ENCODE measurements around the gene FOXE3.

DNA sequence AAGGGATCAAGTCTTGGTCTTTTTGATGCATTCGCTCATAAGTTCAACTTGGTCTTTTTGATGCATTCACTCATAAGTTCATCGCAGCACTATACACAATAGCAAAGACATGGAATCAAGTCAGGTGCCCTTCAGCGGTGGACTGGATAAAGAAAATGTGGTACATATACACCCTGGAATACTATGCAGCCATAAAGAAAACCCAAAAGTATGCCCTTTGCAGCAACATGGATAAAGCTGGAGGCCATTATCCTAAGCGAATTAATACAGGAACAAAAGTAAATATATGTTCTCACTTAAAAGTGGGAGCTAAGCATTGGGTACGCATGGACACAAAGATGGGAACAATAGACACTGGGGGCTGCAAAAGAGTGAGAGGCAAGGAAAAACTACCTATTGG, 29.8 kb upstream of the FOXE3 start:
- TF ChIP-seq, protein P1, sequence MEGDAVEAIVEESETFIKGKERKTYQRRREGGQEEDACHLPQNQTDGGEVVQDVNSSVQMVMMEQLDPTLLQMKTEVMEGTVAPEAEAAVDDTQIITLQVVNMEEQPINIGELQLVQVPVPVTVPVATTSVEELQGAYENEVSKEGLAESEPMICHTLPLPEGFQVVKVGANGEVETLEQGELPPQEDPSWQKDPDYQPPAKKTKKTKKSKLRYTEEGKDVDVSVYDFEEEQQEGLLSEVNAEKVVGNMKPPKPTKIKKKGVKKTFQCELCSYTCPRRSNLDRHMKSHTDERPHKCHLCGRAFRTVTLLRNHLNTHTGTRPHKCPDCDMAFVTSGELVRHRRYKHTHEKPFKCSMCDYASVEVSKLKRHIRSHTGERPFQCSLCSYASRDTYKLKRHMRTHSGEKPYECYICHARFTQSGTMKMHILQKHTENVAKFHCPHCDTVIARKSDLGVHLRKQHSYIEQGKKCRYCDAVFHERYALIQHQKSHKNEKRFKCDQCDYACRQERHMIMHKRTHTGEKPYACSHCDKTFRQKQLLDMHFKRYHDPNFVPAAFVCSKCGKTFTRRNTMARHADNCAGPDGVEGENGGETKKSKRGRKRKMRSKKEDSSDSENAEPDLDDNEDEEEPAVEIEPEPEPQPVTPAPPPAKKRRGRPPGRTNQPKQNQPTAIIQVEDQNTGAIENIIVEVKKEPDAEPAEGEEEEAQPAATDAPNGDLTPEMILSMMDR (IDR thresholded peaks at IDR 0.05 in 2 of 3, conservative IDR thresholded peaks at IDR 0.05 in 1 of 3; ENCODE audit: insufficient read depth in 2 of 3, low read depth in 1 of 3, low read length in 3 of 3) = no peak
- no peak for TF ChIP-seq ZFP91 (CRISPR knock-in tag; IDR thresholded peaks at IDR 0.05)
- TF ChIP-seq, protein P2, sequence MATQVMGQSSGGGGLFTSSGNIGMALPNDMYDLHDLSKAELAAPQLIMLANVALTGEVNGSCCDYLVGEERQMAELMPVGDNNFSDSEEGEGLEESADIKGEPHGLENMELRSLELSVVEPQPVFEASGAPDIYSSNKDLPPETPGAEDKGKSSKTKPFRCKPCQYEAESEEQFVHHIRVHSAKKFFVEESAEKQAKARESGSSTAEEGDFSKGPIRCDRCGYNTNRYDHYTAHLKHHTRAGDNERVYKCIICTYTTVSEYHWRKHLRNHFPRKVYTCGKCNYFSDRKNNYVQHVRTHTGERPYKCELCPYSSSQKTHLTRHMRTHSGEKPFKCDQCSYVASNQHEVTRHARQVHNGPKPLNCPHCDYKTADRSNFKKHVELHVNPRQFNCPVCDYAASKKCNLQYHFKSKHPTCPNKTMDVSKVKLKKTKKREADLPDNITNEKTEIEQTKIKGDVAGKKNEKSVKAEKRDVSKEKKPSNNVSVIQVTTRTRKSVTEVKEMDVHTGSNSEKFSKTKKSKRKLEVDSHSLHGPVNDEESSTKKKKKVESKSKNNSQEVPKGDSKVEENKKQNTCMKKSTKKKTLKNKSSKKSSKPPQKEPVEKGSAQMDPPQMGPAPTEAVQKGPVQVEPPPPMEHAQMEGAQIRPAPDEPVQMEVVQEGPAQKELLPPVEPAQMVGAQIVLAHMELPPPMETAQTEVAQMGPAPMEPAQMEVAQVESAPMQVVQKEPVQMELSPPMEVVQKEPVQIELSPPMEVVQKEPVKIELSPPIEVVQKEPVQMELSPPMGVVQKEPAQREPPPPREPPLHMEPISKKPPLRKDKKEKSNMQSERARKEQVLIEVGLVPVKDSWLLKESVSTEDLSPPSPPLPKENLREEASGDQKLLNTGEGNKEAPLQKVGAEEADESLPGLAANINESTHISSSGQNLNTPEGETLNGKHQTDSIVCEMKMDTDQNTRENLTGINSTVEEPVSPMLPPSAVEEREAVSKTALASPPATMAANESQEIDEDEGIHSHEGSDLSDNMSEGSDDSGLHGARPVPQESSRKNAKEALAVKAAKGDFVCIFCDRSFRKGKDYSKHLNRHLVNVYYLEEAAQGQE (IDR thresholded peaks at IDR 0.05; ENCODE audit: borderline replicate concordance) = no peak
- TF ChIP-seq, protein P2 (CRISPR knock-in tag; IDR thresholded peaks at IDR 0.05; ENCODE audit: low read depth) = no peak
- no peak for TF ChIP-seq DDX20 (tag; IDR thresholded peaks at IDR 0.05; ENCODE audit: low read depth)
- no peak for TF ChIP-seq FUS (optimal IDR thresholded peaks at IDR 0.05; ENCODE audit: low read depth, low read length)
- TF ChIP-seq TCF15 (CRISPR knock-in tag; IDR thresholded peaks at IDR 0.05) = no peak
- no peak for TF ChIP-seq ZBTB8A (IDR thresholded peaks at IDR 0.05; ENCODE audit: partially characterized antibody)
- TF ChIP-seq NR1H2 (CRISPR knock-in tag; IDR thresholded peaks at IDR 0.05) = no peak
- no peak for TF ChIP-seq POLR2A (conservative IDR thresholded peaks at IDR 0.05)
- no peak for TF ChIP-seq FOXP4 (CRISPR knock-in tag; IDR thresholded peaks at IDR 0.05; ENCODE audit: borderline replicate concordance)
- TF ChIP-seq, protein P3, sequence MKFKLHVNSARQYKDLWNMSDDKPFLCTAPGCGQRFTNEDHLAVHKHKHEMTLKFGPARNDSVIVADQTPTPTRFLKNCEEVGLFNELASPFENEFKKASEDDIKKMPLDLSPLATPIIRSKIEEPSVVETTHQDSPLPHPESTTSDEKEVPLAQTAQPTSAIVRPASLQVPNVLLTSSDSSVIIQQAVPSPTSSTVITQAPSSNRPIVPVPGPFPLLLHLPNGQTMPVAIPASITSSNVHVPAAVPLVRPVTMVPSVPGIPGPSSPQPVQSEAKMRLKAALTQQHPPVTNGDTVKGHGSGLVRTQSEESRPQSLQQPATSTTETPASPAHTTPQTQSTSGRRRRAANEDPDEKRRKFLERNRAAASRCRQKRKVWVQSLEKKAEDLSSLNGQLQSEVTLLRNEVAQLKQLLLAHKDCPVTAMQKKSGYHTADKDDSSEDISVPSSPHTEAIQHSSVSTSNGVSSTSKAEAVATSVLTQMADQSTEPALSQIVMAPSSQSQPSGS (CRISPR knock-in tag; IDR thresholded peaks at IDR 0.05) = no peak

Measured in K562 (cell line).